22Rv1 (cell line): ENCODE measurements around the gene GNB1L.

Experiments used
- ZFX ChIP-seq: fragments of 450-650 bp; IDR thresholded peaks from 2 replicates; pipeline ENCODE4 v1.6.1; 2017; ENCODE audit warnings: antibody characterized with exemption, borderline replicate concordance
- TF ChIP-seq, protein P1 (sequence below): fragments of 450-650 bp; IDR thresholded peaks from 2 replicates; pipeline ENCODE4 v1.5.1; 2017; ENCODE audit warnings: mild to moderate bottlenecking

DNA sequence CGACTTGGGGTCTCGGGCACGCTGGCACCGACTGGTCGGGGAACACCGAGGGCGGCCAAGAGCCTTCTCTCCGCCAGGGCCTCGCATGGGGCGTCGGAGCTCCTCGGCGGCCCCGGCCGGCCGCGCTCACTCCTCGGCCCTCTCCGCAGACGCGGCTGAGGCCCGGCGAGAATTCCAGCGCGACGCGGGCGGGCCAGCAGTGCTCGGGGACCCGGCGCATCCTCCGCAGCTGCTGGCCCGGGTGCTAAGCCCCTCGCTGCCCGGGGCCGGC, 88.5 kb downstream of the GNB1L start:
- TF ChIP-seq, protein P1, sequence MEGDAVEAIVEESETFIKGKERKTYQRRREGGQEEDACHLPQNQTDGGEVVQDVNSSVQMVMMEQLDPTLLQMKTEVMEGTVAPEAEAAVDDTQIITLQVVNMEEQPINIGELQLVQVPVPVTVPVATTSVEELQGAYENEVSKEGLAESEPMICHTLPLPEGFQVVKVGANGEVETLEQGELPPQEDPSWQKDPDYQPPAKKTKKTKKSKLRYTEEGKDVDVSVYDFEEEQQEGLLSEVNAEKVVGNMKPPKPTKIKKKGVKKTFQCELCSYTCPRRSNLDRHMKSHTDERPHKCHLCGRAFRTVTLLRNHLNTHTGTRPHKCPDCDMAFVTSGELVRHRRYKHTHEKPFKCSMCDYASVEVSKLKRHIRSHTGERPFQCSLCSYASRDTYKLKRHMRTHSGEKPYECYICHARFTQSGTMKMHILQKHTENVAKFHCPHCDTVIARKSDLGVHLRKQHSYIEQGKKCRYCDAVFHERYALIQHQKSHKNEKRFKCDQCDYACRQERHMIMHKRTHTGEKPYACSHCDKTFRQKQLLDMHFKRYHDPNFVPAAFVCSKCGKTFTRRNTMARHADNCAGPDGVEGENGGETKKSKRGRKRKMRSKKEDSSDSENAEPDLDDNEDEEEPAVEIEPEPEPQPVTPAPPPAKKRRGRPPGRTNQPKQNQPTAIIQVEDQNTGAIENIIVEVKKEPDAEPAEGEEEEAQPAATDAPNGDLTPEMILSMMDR: no peak
- no peak for TF ChIP-seq ZFX
